Pancreas (tissue), 10 donors: ENCODE data around the gene VASH2. TPM values are rescaled to one million over a fixed set of nuclear protein-coding genes. Genes with fewer than 3 reads are reported as not detected.

Source experiments
- ATAC-seq, 4 donors: fragments of 200-7000 bp; cut with Tn5 transposase; one replicate each; pipeline versions ENCODE4 v1.8.0 to v1.9.1; 2020; ENCODE audit warnings: mild to moderate bottlenecking in 4 of 4, moderate library complexity in 4 of 4
- DNase-seq, 6 donors: peaks; one replicate each; pipeline ENCODE4 v3.0.0-alpha.2; 2020
- FAIRE-seq: peaks from 2 replicates; lab custom pipeline; 2012; peaks lifted over from hg19 to GRCh38; lab: Jason Lieb, UNC
- H3K27ac ChIP-seq, 4 donors: fragments of 200-600 bp; sonication (generic); 1 replicate in 3 of 4; 2 replicates in 1 of 4; pipeline versions ENCODE4 v1.5.0 to v1.8.0; 2020
- H3K27me3 ChIP-seq, 4 donors: fragments of 200-600 bp; one replicate each; pipeline ENCODE4 v1.8.0; 2021
- H3K36me3 ChIP-seq, 3 donors: fragments of 200-600 bp; sonication (generic) in 1 of 3; one replicate each; pipeline versions ENCODE4 v1.5.0 to v1.8.0; 2020 to 2021
- H3K4me1 ChIP-seq, 3 donors: fragments of 200-600 bp; one replicate each; pipeline ENCODE4 v1.8.0; 2021
- H3K4me3 ChIP-seq, 4 donors: fragments of 200-600 bp; sonication (generic) in 2 of 4; one replicate each; pipeline versions ENCODE4 v1.5.0 to v1.8.0; 2020 to 2021
- H3K9me3 ChIP-seq, 4 donors: fragments of 200-600 bp; one replicate each; pipeline ENCODE4 v1.8.0; 2021
- WGBS, 2 donors: extraction: QIAGEN DNeasy Blood & Tissue Kit; methylation state at CpG; one replicate each; pipeline ENCODE4 v1.1.7; 2013; 5-methylcytosine and 5-hydroxymethylcytosine counted together
- intact Hi-C, 3 donors: fragments of 100-400 bp; cut with DNase I; formaldehyde crosslinking; loops; one replicate each; pipeline versions ENCODE4 v1.11.1 to v1.14.2; 2022
- polyA plus RNA-seq, 2 donors: library from polyadenylated mRNA; stranded (reverse); fragments of 200-250 nt; gene quantifications; one replicate each; pipeline ENCODE4 v1.2.3, GENCODE V29; 2013
- total RNA-seq, 6 donors: library from RNA; stranded (reverse); fragmentation: NEBNext Ultra II Directional in 4 of 6; extraction: Animal tissue kit (Norgen Biotek cat#: 25700) in 4 of 6; gene quantifications; one replicate each; pipeline versions ENCODE4 v1.2.1 to v1.2.4, GENCODE V29; 2021 to 2023
- TF ChIP-seq, protein P1 (sequence below), 4 donors: fragments of 200-600 bp; sonication (generic) in 3 of 4; IDR thresholded peaks; one replicate each; pipeline versions ENCODE4 v1.5.0 to v1.8.0; 2021; ENCODE audit warnings: antibody characterized with exemption in 4 of 4
- donor health status: healthy with polysubstance abuse.
- donor health status: DM: no; HTN: no; CAD: no; lungs with moderate emphysema.
- donor health status: DM: no; HTN: no; CAD: no.
- donor health status: control.
- donor health status: control.
- donor health status: Bipolar disorder and iron deficiency.
- donor health status: DM: yes; HTN: yes; CAD: no.
- donor health status: DM: no; HTN: no; CAD: no.
- donor health status: DM: no; HTN: no; CAD: no.
- donor health status: DM: yes; HTN: yes; CAD: no.

Gene VASH2
- total and polyA plus RNA-seq, 8 donors = 0.15 to 1.9 (median 0.52) TPM; not detected in 1

DNA sequence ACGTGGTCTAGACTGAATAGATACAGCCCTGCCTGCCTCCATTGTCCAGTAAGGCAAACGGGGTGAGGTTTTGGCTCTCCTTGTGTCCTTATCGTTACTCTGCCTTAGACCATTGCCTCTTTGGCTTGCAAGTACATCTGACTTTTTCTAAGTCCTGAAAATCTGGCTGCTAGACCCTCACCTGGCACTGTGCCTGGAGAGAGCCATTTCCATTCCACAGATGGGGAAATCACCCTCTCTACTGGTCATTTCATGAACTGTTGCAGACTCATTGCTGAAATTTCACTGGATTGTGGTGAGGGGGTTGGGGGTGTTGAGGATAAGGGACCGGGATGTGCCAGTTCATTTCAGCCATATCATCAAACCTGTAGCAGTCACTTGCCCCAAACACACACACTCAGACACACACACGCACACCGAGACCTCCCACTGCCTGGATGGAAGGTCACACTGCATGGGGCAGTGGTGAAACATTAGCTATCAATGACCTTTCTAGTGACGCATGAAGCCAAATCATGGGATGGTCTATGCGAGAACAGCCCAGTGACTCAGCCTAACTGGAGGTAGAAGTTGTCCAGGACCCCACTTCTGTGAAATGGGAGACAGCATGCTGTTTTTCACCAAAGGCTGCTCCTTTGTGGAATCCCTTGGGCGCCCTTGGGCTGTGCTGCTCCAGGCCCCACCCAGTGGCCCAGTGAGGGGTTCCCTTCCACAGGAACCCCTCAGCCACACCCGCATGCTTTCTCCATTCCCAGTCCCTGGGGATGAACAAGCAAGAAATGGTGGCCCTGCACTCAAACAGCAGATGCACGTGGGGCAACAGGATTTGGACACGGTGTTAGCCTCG, 34.9 kb upstream of the VASH2 start:
- DNase-seq (peak in 2 of 6 donors; percentile 23 to 44), FAIRE-seq (no peak), ATAC-seq (peak in 3 of 4 donors; percentile 25 to 62 (median 45))
- TF ChIP-seq, protein P1, sequence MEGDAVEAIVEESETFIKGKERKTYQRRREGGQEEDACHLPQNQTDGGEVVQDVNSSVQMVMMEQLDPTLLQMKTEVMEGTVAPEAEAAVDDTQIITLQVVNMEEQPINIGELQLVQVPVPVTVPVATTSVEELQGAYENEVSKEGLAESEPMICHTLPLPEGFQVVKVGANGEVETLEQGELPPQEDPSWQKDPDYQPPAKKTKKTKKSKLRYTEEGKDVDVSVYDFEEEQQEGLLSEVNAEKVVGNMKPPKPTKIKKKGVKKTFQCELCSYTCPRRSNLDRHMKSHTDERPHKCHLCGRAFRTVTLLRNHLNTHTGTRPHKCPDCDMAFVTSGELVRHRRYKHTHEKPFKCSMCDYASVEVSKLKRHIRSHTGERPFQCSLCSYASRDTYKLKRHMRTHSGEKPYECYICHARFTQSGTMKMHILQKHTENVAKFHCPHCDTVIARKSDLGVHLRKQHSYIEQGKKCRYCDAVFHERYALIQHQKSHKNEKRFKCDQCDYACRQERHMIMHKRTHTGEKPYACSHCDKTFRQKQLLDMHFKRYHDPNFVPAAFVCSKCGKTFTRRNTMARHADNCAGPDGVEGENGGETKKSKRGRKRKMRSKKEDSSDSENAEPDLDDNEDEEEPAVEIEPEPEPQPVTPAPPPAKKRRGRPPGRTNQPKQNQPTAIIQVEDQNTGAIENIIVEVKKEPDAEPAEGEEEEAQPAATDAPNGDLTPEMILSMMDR (IDR thresholded peaks at IDR 0.05) = no peak
- H3K4me3 ChIP-seq = no peak overlapping the region
- WGBS, 2 donors = 59% methylated on average over 13 of the region's 13 CpGs
- H3K36me3 ChIP-seq = no peaks in the 10 kb centered on the region
- intact Hi-C loops = no loop called here
- H3K27me3 ChIP-seq = no peaks in the 10 kb centered on the region
- no peak overlapping the region for H3K27ac ChIP-seq
- no peaks in the 10 kb centered on the region for H3K4me1 ChIP-seq
- no peaks in the 10 kb centered on the region for H3K9me3 ChIP-seq

GRCh38 chr1:212916481-212917133, 33.7 kb upstream of the VASH2 start:
- peak in 2 of 6 donors; percentile 45 to 63 for DNase-seq
- Histone ChIP-seq H3K27ac (no peak overlapping the region), H3K27me3 (no peaks in the 10 kb centered on the region), H3K4me1 (no peaks in the 10 kb centered on the region), H3K4me3 (peak overlapping the region in 1 of 4 donors; percentile 17), H3K36me3 (no peaks in the 10 kb centered on the region), H3K9me3 (no peaks in the 10 kb centered on the region)
- intact Hi-C loops = no loop called here
- no peak for FAIRE-seq
- 25 to 36% methylated on average over 23 of the region's 23 CpGs for WGBS, 2 donors
- TF ChIP-seq, protein P1 (IDR thresholded peaks at IDR 0.05) = no peak
- peak; percentile 35 to 85 (median 64) for ATAC-seq

GRCh38 chr1:212917134-212917485, 33.2 kb upstream of the VASH2 start:
- peak overlapping the region in 1 of 4 donors; percentile 17 for H3K4me3 ChIP-seq
- no peak for DNase-seq
- no peaks in the 10 kb centered on the region for H3K27me3 ChIP-seq

DNA sequence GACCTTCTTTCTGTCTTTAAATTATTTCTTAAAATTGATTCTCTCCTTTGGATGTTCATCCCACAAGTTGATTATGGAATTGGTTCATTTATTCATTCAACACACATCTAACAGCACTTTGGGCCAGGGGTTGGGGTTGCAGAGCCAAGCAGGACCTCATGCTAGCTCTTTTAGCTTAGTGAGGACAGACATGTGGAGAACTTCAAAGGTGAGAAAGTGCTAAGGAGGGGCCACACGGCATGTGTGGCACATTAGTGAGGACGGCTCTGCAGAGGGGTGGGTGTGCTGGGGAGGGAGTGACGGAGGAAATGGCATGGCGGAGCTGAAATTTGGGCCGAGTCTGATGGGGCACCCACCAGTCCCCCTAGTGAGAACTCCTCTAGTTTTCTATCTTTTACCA, 32.5 kb upstream of the VASH2 start:
- TF ChIP-seq, protein P1 (IDR thresholded peaks at IDR 0.05) = no peak
- Histone ChIP-seq H3K4me3 (no peak overlapping the region), H3K27me3 (no peaks in the 10 kb centered on the region), H3K36me3 (no peaks in the 10 kb centered on the region), H3K4me1 (no peaks in the 10 kb centered on the region), H3K27ac (no peak overlapping the region), H3K9me3 (no peaks in the 10 kb centered on the region)
- WGBS, 2 donors = 77% methylated on average over 5 of the region's 5 CpGs
- DNase-seq (no peak), ATAC-seq (no peak), FAIRE-seq (no peak)
- intact Hi-C loops = no loop called here

More at GRCh38 chr1:212917134-212917485, 33.2 kb upstream of the VASH2 start:
- ATAC-seq (no peak), FAIRE-seq (no peak)
- no peaks in the 10 kb centered on the region for H3K9me3 ChIP-seq
- no peaks in the 10 kb centered on the region for H3K36me3 ChIP-seq
- WGBS, 2 donors = 60 to 66% methylated on average over 9 of the region's 9 CpGs
- intact Hi-C loops = no loop called here
- TF ChIP-seq, protein P1 (IDR thresholded peaks at IDR 0.05) = no peak
- no peak overlapping the region for H3K27ac ChIP-seq
- no peaks in the 10 kb centered on the region for H3K4me1 ChIP-seq
